ENCODE measurements around the gene PARD3.

PARD3 gene

GRCh38 chr10:34373211-34373610 is 441.9 kb downstream of the PARD3 start:
- TF ChIP-seq TAF1 (IDR thresholded peaks at IDR 0.05; ENCODE audit: borderline replicate concordance, insufficient read depth, low read length) = no peak
- TF ChIP-seq SIN3A (IDR thresholded peaks at IDR 0.05; ENCODE audit: borderline replicate concordance, insufficient read depth, low read length) = no peak
- TF ChIP-seq REST (IDR thresholded peaks at IDR 0.05; ENCODE audit: insufficient read depth in 1 of 2, low read depth in 2 of 2, low read length in 2 of 2) = no peak
- no peak for TF ChIP-seq POLR2AphosphoS5 (IDR thresholded peaks at IDR 0.05; ENCODE audit: low read depth, low read length)
- TF ChIP-seq FOXP2 (optimal IDR thresholded peaks at IDR 0.05; ENCODE audit: borderline replicate concordance, extremely low read depth, extremely low read length, insufficient read depth) = no peak

- no peak for TF ChIP-seq REST (IDR thresholded peaks at IDR 0.05; ENCODE audit: insufficient read depth in 1 of 2, low read depth in 2 of 2, low read length in 2 of 2)
- TF ChIP-seq FOXP2 (optimal IDR thresholded peaks at IDR 0.05; ENCODE audit: borderline replicate concordance, extremely low read depth, extremely low read length, insufficient read depth) = no peak
- TF ChIP-seq SIN3A (IDR thresholded peaks at IDR 0.05; ENCODE audit: borderline replicate concordance, insufficient read depth, low read length) = no peak
- no peak for TF ChIP-seq TAF1 (IDR thresholded peaks at IDR 0.05; ENCODE audit: borderline replicate concordance, insufficient read depth, low read length)
- TF ChIP-seq POLR2AphosphoS5 (IDR thresholded peaks at IDR 0.05; ENCODE audit: low read depth, low read length) = no peak
Measured at GRCh38 chr10:34372509-34372908, 442.6 kb downstream of the PARD3 start.

- TF ChIP-seq POLR2AphosphoS5 (IDR thresholded peaks at IDR 0.05; ENCODE audit: low read depth, low read length) (no peak), TAF1 (IDR thresholded peaks at IDR 0.05; ENCODE audit: borderline replicate concordance, insufficient read depth, low read length) (no peak), FOXP2 (optimal IDR thresholded peaks at IDR 0.05; ENCODE audit: borderline replicate concordance, extremely low read depth, extremely low read length, insufficient read depth) (no peak), SIN3A (IDR thresholded peaks at IDR 0.05; ENCODE audit: borderline replicate concordance, insufficient read depth, low read length) (no peak), REST (IDR thresholded peaks at IDR 0.05; ENCODE audit: insufficient read depth in 1 of 2, low read depth in 2 of 2, low read length in 2 of 2) (no peak)
Measured at GRCh38 chr10:34370126-34370525, 445.0 kb downstream of the PARD3 start.

GRCh38 chr10:34369120-34369519 is 446.0 kb downstream of the PARD3 start:
- TF ChIP-seq TAF1 (IDR thresholded peaks at IDR 0.05; ENCODE audit: borderline replicate concordance, insufficient read depth, low read length) = no peak
- TF ChIP-seq POLR2AphosphoS5 (IDR thresholded peaks at IDR 0.05; ENCODE audit: low read depth, low read length) = no peak
- no peak for TF ChIP-seq REST (IDR thresholded peaks at IDR 0.05; ENCODE audit: insufficient read depth in 1 of 2, low read depth in 2 of 2, low read length in 2 of 2)
- no peak for TF ChIP-seq FOXP2 (optimal IDR thresholded peaks at IDR 0.05; ENCODE audit: borderline replicate concordance, extremely low read depth, extremely low read length, insufficient read depth)
- TF ChIP-seq SIN3A (IDR thresholded peaks at IDR 0.05; ENCODE audit: borderline replicate concordance, insufficient read depth, low read length) = no peak
